Inflammatory macrophage treated with lipopolysaccharide for 4 hours (primary cell): Measurements from ENCODE around the gene ACSL5.
A peak's percentile ranks its signal among the peaks of the same experiment; 100 is the strongest.
"Not testable (repeated sequence)": the region's sequence is repeated elsewhere in the genome, so short reads cannot be mapped to it uniquely, and the experiment has no call there.

Experiments used
- DNase-seq: peaks from one replicate; pipeline ENCODE4 v3.0.0-alpha.2; 2020

The ACSL5 gene

GRCh38 chr10:112376396-112376790 lies 2.5 kb downstream of the ACSL5 start:
- peak; percentile 24 for DNase-seq

- DNase-seq = not testable (repeated sequence)
Measured at GRCh38 chr10:112377116-112377515, 3.2 kb downstream of the ACSL5 start.

GRCh38 chr10:112379635-112380296 lies 5.8 kb downstream of the ACSL5 start:
- DNase-seq = no peak

GRCh38 chr10:112382515-112383235 lies 8.8 kb downstream of the ACSL5 start:
- DNase-seq = no peak

GRCh38 chr10:112383325-112383724 lies 9.4 kb downstream of the ACSL5 start:
- DNase-seq = peak; percentile 65

GRCh38 chr10:112384141-112384540 lies 10.2 kb downstream of the ACSL5 start:
- DNase-seq = peak; percentile 55

GRCh38 chr10:112385201-112385600 lies 11.3 kb downstream of the ACSL5 start:
- DNase-seq = no peak

GRCh38 chr10:112388056-112388455 lies 14.1 kb downstream of the ACSL5 start:
- not testable (repeated sequence) for DNase-seq

- DNase-seq = no peak
Measured at GRCh38 chr10:112388548-112388947, 14.6 kb downstream of the ACSL5 start.

- peak; percentile 99 for DNase-seq
Measured at GRCh38 chr10:112389271-112389822, 15.4 kb downstream of the ACSL5 start.

- DNase-seq = peak; percentile 22
Measured at GRCh38 chr10:112390125-112390703, 16.3 kb downstream of the ACSL5 start.

GRCh38 chr10:112393341-112393740 lies 19.4 kb downstream of the ACSL5 start:
- no peak for DNase-seq

GRCh38 chr10:112393827-112394226 lies 19.9 kb downstream of the ACSL5 start:
- DNase-seq = no peak

- no peak for DNase-seq
Measured at GRCh38 chr10:112394475-112394875, 20.6 kb downstream of the ACSL5 start.

GRCh38 chr10:112395809-112396530 lies 22.1 kb downstream of the ACSL5 start:
- DNase-seq = no peak

- no peak for DNase-seq
Measured at GRCh38 chr10:112397592-112397991, 23.7 kb downstream of the ACSL5 start.

GRCh38 chr10:112402917-112403316 lies 29.0 kb downstream of the ACSL5 start:
- DNase-seq = no peak

GRCh38 chr10:112404617-112405016 lies 30.7 kb downstream of the ACSL5 start:
- no peak for DNase-seq

GRCh38 chr10:112406806-112407205 lies 32.9 kb downstream of the ACSL5 start:
- DNase-seq = peak; percentile 18

GRCh38 chr10:112407696-112408095 lies 33.8 kb downstream of the ACSL5 start:
- no peak for DNase-seq

- no peak for DNase-seq
Measured at GRCh38 chr10:112409299-112409698, 35.4 kb downstream of the ACSL5 start.

GRCh38 chr10:112409755-112410154 lies 35.8 kb downstream of the ACSL5 start:
- DNase-seq = no peak

- DNase-seq = no peak
Measured at GRCh38 chr10:112412696-112413095, 38.8 kb downstream of the ACSL5 start.
